Endothelial cell of umbilical vein (primary cell): ENCODE results near the gene ANO1. TPM values are rescaled to one million over a fixed set of nuclear protein-coding genes. Genes with fewer than 3 reads are reported as not detected.

Experiments
- BruUV-seq: library from RNA; stranded (reverse); fragments of 400-500 nt; replicated peaks from 2 replicates; lab custom pipeline; 2021; lab: Mats Ljungman, UMichigan
- CTCF ChIA-PET: fragments of 300-600, 350-600 bp; sonication (Branson Sonifier 250); formaldehyde crosslinking; loops from one replicate; lab custom pipeline; 2021; ENCODE audit warnings: antibody characterized with exemption, inconsistent platforms; lab: Charles Lee
- POLR2A ChIA-PET: fragments of 300-600, 350-600 bp; sonication (Branson Sonifier 250); formaldehyde crosslinking; loops from one replicate; lab custom pipeline; 2021; ENCODE audit warnings: antibody characterized with exemption, inconsistent platforms; lab: Charles Lee
- DNase-seq: peaks from one replicate; pipeline ENCODE4 v3.0.0-alpha.2; 2011; ENCODE audit warnings: low read depth, low spot score
- FAIRE-seq: peaks from 2 replicates; lab custom pipeline; 2011; peaks lifted over from hg19 to GRCh38; lab: Jason Lieb, UNC
- H2AFZ ChIP-seq: 2 replicates; pipeline ENCODE4 v1.6.0; 2012; ENCODE audit warnings: low read depth, low read length, control low read depth, inconsistent platforms
- H3K27ac ChIP-seq: 2 replicates; pipeline ENCODE4 v1.5.1; 2011; ENCODE audit warnings: low read depth, mild to moderate bottlenecking, control low read depth, low read length, moderate library complexity; ENCODE audit not compliant: insufficient read depth
- H3K27me3 ChIP-seq, 2 experiments: 2 replicates each; pipeline versions ENCODE4 v1.6.0 to v1.6.1; 2011; ENCODE audit warnings: low read length in 2 of 2, mixed read lengths in 1 of 2; ENCODE audit not compliant: control insufficient read depth in 2 of 2, insufficient read depth in 2 of 2
- H3K36me3 ChIP-seq, 2 experiments: 2 replicates in 1 of 2; 3 replicates in 1 of 2; pipeline ENCODE4 v1.5.1; 2011; ENCODE audit warnings: low read length in 2 of 2, mild to moderate bottlenecking in 1 of 2, moderate library complexity in 1 of 2; ENCODE audit not compliant: control insufficient read depth in 2 of 2, insufficient read depth in 2 of 2; ENCODE audit errors: extremely low read depth in 1 of 2
- H3K4me1 ChIP-seq: 3 replicates; pipeline ENCODE4 v1.5.1; 2011; ENCODE audit warnings: mild to moderate bottlenecking, low read length; ENCODE audit not compliant: control insufficient read depth, insufficient read depth; ENCODE audit errors: extremely low read depth
- H3K4me2 ChIP-seq: 2 replicates; pipeline ENCODE4 v1.6.1; 2011; ENCODE audit warnings: low read length, control low read depth, mixed read lengths; ENCODE audit not compliant: insufficient read depth
- H3K4me3 ChIP-seq, 3 experiments: fragments of 200-600 bp in 1 of 3; sonication (generic), shearing (Covaris generic) in 1 of 3; replicated peaks in 1 of 3; 2 replicates each; pipeline ENCODE4 v1.5.1; 2011 to 2016; ENCODE audit warnings: control low read depth in 3 of 3, low read length in 3 of 3, mild to moderate bottlenecking in 2 of 3, inconsistent platforms in 1 of 3, low read depth in 1 of 3, moderate library complexity in 1 of 3; ENCODE audit not compliant: insufficient read depth in 1 of 3
- H3K79me2 ChIP-seq: 2 replicates; pipeline ENCODE4 v1.6.0; 2012; ENCODE audit warnings: low read length, inconsistent platforms; ENCODE audit not compliant: control insufficient read depth, insufficient read depth
- H3K9ac ChIP-seq: replicated peaks from 2 replicates; pipeline ENCODE3; 2011; ENCODE audit warnings: low read length, control low read depth; ENCODE audit not compliant: insufficient read depth; ENCODE audit errors: extremely low read depth
- H3K9me1 ChIP-seq: replicated peaks from 3 replicates; pipeline ENCODE4 v1.6.0; 2011; ENCODE audit warnings: mild to moderate bottlenecking, low read length; ENCODE audit not compliant: control insufficient read depth, insufficient read depth; ENCODE audit errors: extremely low read depth
- H3K9me3 ChIP-seq: replicated peaks from 2 replicates; pipeline ENCODE4 v1.5.1; 2012; ENCODE audit warnings: low read length, inconsistent platforms; ENCODE audit not compliant: control insufficient read depth, insufficient read depth
- H4K20me1 ChIP-seq: replicated peaks from 2 replicates; pipeline ENCODE3; 2011; ENCODE audit warnings: mild to moderate bottlenecking, low read length; ENCODE audit not compliant: control insufficient read depth, insufficient read depth; ENCODE audit errors: extremely low read depth
- EZH2 ChIP-seq: IDR thresholded peaks from 2 replicates; pipeline ENCODE4 v1.6.1; 2012; ENCODE audit warnings: borderline replicate concordance, low read depth, mild to moderate bottlenecking, moderate library complexity, low read length, inconsistent platforms; ENCODE audit not compliant: severe bottlenecking
- FOS ChIP-seq: IDR thresholded peaks from 2 replicates; pipeline ENCODE4 v1.6.1; 2011; ENCODE audit warnings: mild to moderate bottlenecking, low read length, moderate library complexity, borderline replicate concordance; ENCODE audit not compliant: insufficient read depth
- GATA2 ChIP-seq: IDR thresholded peaks from 2 replicates; pipeline ENCODE4 v1.7.0; 2011; ENCODE audit warnings: low read depth, mild to moderate bottlenecking, moderate library complexity, mixed read lengths, low read length; ENCODE audit not compliant: insufficient read length, insufficient read depth
- JUN ChIP-seq: IDR thresholded peaks from 2 replicates; pipeline ENCODE4 v1.6.1; 2011; ENCODE audit warnings: borderline replicate concordance, low read depth; ENCODE audit not compliant: insufficient read length, insufficient read depth
- MAX ChIP-seq: IDR thresholded peaks from 2 replicates; pipeline ENCODE4 v1.6.1; 2011; ENCODE audit not compliant: insufficient read depth, insufficient read length
- MYC ChIP-seq: IDR thresholded peaks from one replicate; pipeline ENCODE4 v1.6.1; 2011; ENCODE audit warnings: mild to moderate bottlenecking, low read depth, low read length
- POLR2A ChIP-seq: IDR thresholded peaks from 2 replicates; pipeline ENCODE4 v1.6.1; 2012; ENCODE audit warnings: low read depth, mild to moderate bottlenecking, control low read depth, low read length
- POLR2AphosphoS5 ChIP-seq: IDR thresholded peaks from 2 replicates; pipeline ENCODE4 v1.6.1; 2012; ENCODE audit warnings: low read depth, mild to moderate bottlenecking, control low read depth, low read length, moderate library complexity; ENCODE audit not compliant: insufficient read depth
- dilution Hi-C: fragments of 300-500 bp; cut with MboI; formaldehyde crosslinking; loops from one replicate; pipeline ENCODE4 v1.15.0; 2019; ENCODE audit warnings: low sequenced_read_pairs; ENCODE audit not compliant: extremely low pct_ligation_motif_present
- intact Hi-C: fragments of 100-400 bp; cut with micrococcal nuclease; formaldehyde crosslinking; loops from one replicate; pipeline ENCODE4 v1.10.0; 2022
- polyA plus RNA-seq, 4 experiments: library from polyadenylated mRNA; depleted of rRNA in 3 of 4; stranded (reverse) in 3 of 4; unstranded in 1 of 4; fragments of >200 nt; gene quantifications; 2 replicates each; pipeline versions ENCODE4 v1.2.1 to v1.2.3, GENCODE V29; 2011 to 2012; ENCODE audit warnings: missing spikeins in 1 of 4
- total RNA-seq: library from RNA; stranded (reverse); gene quantifications from 2 replicates; pipeline ENCODE4 v1.2.3, GENCODE V29; 2021
- TF ChIP-seq, protein P1 (sequence below), 2 donors: IDR thresholded peaks; 1 replicate in 1 of 2; 2 replicates in 1 of 2; pipeline ENCODE4 v1.5.1; 2011; ENCODE audit warnings: low read length in 2 of 2, mild to moderate bottlenecking in 2 of 2, moderate library complexity in 2 of 2, control low read depth in 1 of 2, inconsistent platforms in 1 of 2, low read depth in 1 of 2; ENCODE audit not compliant: insufficient read depth in 1 of 2; ENCODE audit errors: extremely low read depth in 1 of 2

The ANO1 gene
- total and polyA plus RNA-seq, 2 donors (not counting 3 experiments of a cell fraction or from before 2014, with no cell fraction given): 0.03 to 0.40 TPM

- Histone ChIP-seq H3K9ac (no peak overlapping the region), H3K27ac (no peak overlapping the region), H3K9me3 (no peaks in the 10 kb centered on the region), H3K9me1 (no peaks in the 10 kb centered on the region), H4K20me1 (no peaks in the 10 kb centered on the region), H3K4me1 (no peaks in the 10 kb centered on the region), H3K4me2 (no peak overlapping the region), H3K4me3 (no peak overlapping the region), H3K27me3 (no peaks in the 10 kb centered on the region), H3K36me3 (no peaks in the 10 kb centered on the region), H3K79me2 (no peaks in the 10 kb centered on the region), H2AFZ (no peak overlapping the region)
- intact Hi-C loops: no loop called here
- dilution Hi-C loops: loop anchor here (25.0 kb wide), 1 partner anchor 274 kb away; no protein-coding TSS in a partner anchor
- DNase-seq (no peak), FAIRE-seq (no peak)
- ChIA-PET CTCF (interaction anchor here (1.5 to 2.7 kb wide), 2 partner anchors 10 to 271 kb away, joined by 5 to 12 read pairs; no protein-coding TSS in a partner anchor), POLR2A (no interaction called here)
- no TSS peak for BruUV-seq
- TF ChIP-seq EZH2: no peak
- TF ChIP-seq, protein P1, sequence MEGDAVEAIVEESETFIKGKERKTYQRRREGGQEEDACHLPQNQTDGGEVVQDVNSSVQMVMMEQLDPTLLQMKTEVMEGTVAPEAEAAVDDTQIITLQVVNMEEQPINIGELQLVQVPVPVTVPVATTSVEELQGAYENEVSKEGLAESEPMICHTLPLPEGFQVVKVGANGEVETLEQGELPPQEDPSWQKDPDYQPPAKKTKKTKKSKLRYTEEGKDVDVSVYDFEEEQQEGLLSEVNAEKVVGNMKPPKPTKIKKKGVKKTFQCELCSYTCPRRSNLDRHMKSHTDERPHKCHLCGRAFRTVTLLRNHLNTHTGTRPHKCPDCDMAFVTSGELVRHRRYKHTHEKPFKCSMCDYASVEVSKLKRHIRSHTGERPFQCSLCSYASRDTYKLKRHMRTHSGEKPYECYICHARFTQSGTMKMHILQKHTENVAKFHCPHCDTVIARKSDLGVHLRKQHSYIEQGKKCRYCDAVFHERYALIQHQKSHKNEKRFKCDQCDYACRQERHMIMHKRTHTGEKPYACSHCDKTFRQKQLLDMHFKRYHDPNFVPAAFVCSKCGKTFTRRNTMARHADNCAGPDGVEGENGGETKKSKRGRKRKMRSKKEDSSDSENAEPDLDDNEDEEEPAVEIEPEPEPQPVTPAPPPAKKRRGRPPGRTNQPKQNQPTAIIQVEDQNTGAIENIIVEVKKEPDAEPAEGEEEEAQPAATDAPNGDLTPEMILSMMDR (IDR thresholded peaks at IDR 0.05; ENCODE audit: extremely low read depth in 1 of 2, insufficient read depth in 1 of 2, low read depth in 1 of 2, low read length in 2 of 2): no peak
- TF ChIP-seq MAX: no peak
- no peak for TF ChIP-seq POLR2AphosphoS5
- TF ChIP-seq JUN: no peak
- no peak for TF ChIP-seq FOS
- no peak for TF ChIP-seq POLR2A
- TF ChIP-seq MYC: no peak
- no peak for TF ChIP-seq GATA2
These were observed 108.3 kb downstream of the ANO1 start for GRCh38 chr11:70186420-70186819.
